Transverse colon (tissue), 4 donors: ENCODE results near the gene STEAP1B.

ENCODE experiments used
- CTCF ChIP-seq, 5 experiments: fragments of 200-600 bp in 3 of 5; fragments of 450-650 bp in 2 of 5; sonication (generic) in 3 of 5; IDR thresholded peaks; 1 replicate in 2 of 5; 2 replicates in 3 of 5; pipeline ENCODE4 v1.5.1; 2016 to 2017; ENCODE audit warnings: antibody characterized with exemption in 5 of 5, inconsistent platforms in 3 of 5, mild to moderate bottlenecking in 2 of 5, moderate library complexity in 1 of 5
- EP300 ChIP-seq: sonication (generic); formaldehyde crosslinking; IDR thresholded peaks from one replicate; pipeline ENCODE4 v1.6.1; 2017; ENCODE audit warnings: antibody characterized with exemption, low read depth
- POLR2A ChIP-seq: fragments of 450-650 bp; IDR thresholded peaks from one replicate; pipeline ENCODE4 v1.6.1; 2016; ENCODE audit warnings: antibody characterized with exemption, mild to moderate bottlenecking, moderate library complexity
- POLR2AphosphoS5 ChIP-seq, 3 donors: sonication (generic); formaldehyde crosslinking; IDR thresholded peaks; one replicate each; pipeline ENCODE4 v1.6.1; 2016; ENCODE audit warnings: antibody characterized with exemption in 3 of 3

GRCh38 chr7:22417349-22417748, 82.6 kb downstream of the STEAP1B start:
- TF ChIP-seq EP300 (no peak), POLR2A (no peak), CTCF (IDR thresholded peaks at IDR 0.05) (no peak), POLR2AphosphoS5 (IDR thresholded peaks at IDR 0.05) (no peak)
